Right atrium auricular region (tissue), 2 donors: ENCODE results near the gene CCS. TPM values are rescaled to one million over a fixed set of nuclear protein-coding genes. Genes with fewer than 3 reads are reported as not detected.
A peak's percentile ranks its signal among the peaks of the same experiment; 100 is the strongest.
"Not testable (repeated sequence)": the region's sequence is repeated elsewhere in the genome, so short reads cannot be mapped to it uniquely, and the experiment has no call there.

Experiments
- DNase-seq: peaks from one replicate; pipeline ENCODE4 v3.0.0-alpha.2; 2019; ENCODE audit warnings: low spot score
- H3K27ac ChIP-seq, 2 donors: fragments of 200-600 bp; sonication (generic); 1 replicate in 1 of 2; 2 replicates in 1 of 2; pipeline ENCODE4 v1.5.1; 2016 to 2019
- H3K27me3 ChIP-seq, 2 donors: fragments of 200-600 bp; sonication (generic); one replicate each; pipeline versions ENCODE4 v1.5.1 to v1.6.0; 2017 to 2019
- H3K36me3 ChIP-seq: fragments of 200-600 bp; sonication (generic); one replicate; pipeline ENCODE4 v1.5.1; 2016
- H3K4me1 ChIP-seq, 2 donors: fragments of 200-600 bp; sonication (generic); one replicate each; pipeline versions ENCODE4 v1.5.1 to v1.6.0; 2017 to 2019
- H3K4me3 ChIP-seq, 2 donors: fragments of 200-600 bp; sonication (generic); 1 replicate in 1 of 2; 2 replicates in 1 of 2; pipeline ENCODE4 v1.5.1; 2017 to 2019; ENCODE audit warnings: mild to moderate bottlenecking in 1 of 2, moderate library complexity in 1 of 2
- H3K9me3 ChIP-seq, 2 donors: fragments of 200-600 bp; sonication (generic); one replicate each; pipeline ENCODE4 v1.5.1; 2019
- CTCF ChIP-seq, 2 donors: fragments of 200-600 bp; sonication (generic); IDR thresholded peaks; one replicate each; pipeline ENCODE4 v1.5.1; 2019; ENCODE audit warnings: antibody characterized with exemption in 2 of 2
- total RNA-seq, 2 donors: library from RNA; depleted of rRNA; stranded (reverse); fragments of >200 nt; gene quantifications; one replicate each; pipeline ENCODE4 v1.1.0, GENCODE V29; 2016

CCS gene
- total RNA-seq, 2 donors from 2014 or later: 13.8 to 18.6 TPM

GRCh38 chr11:66638177-66639065 lies 45.4 kb downstream of the CCS start, which contains the start of gene RBM4:
RBM4 (plus strand) TSS chr11:66638703; CDS start chr11:66639712, 1,009 bp downstream.
- Histone ChIP-seq H3K4me3 (peak within 1 kb of the TSS; percentile 73 to 89), H3K27ac (peak within 1 kb of the TSS; percentile 88 to 89), H3K36me3 (peaks cover 23% of the 10 kb centered on the region), H3K27me3 (no peaks in the 10 kb centered on the region), H3K4me1 (peaks cover 5 to 50% of the 10 kb centered on the region in 2 donors), H3K9me3 (no peaks in the 10 kb centered on the region)
- peak; percentile 100 for DNase-seq
- TF ChIP-seq CTCF (IDR thresholded peaks at IDR 0.05): peak in 1 of 2 donors; percentile 31

GRCh38 chr11:66639066-66639813 lies 46.3 kb downstream of the CCS start:
- peaks cover 31% of the 10 kb centered on the region for H3K36me3 ChIP-seq
- H3K4me3 ChIP-seq: peak overlapping the region; percentile 73 to 89
- TF ChIP-seq CTCF (IDR thresholded peaks at IDR 0.05): no peak
- no peaks in the 10 kb centered on the region for H3K9me3 ChIP-seq
- H3K27ac ChIP-seq: peak overlapping the region; percentile 88 to 89
- no peaks in the 10 kb centered on the region for H3K27me3 ChIP-seq
- DNase-seq: no peak
- peaks cover 5 to 58% of the 10 kb centered on the region in 2 donors for H3K4me1 ChIP-seq

- not testable (repeated sequence) for H3K9me3 ChIP-seq, H3K27me3 ChIP-seq, DNase-seq
- Histone ChIP-seq H3K4me1 (peaks cover 5 to 65% of the 10 kb centered on the region in 2 donors), H3K27ac (peak overlapping the region in 1 of 2 donors; percentile 89), H3K36me3 (peaks cover 37% of the 10 kb centered on the region), H3K4me3 (peak overlapping the region; percentile 73 to 89)
These were observed 46.9 kb downstream of the CCS start for GRCh38 chr11:66639814-66640340.

GRCh38 chr11:66641834-66642233 lies 48.8 kb downstream of the CCS start:
- peaks cover 5 to 84% of the 10 kb centered on the region in 2 donors for H3K4me1 ChIP-seq
- no peaks in the 10 kb centered on the region for H3K27me3 ChIP-seq
- no peaks in the 10 kb centered on the region for H3K9me3 ChIP-seq
- H3K36me3 ChIP-seq: peaks cover 57% of the 10 kb centered on the region
- TF ChIP-seq CTCF (IDR thresholded peaks at IDR 0.05): no peak
- H3K27ac ChIP-seq: peak overlapping the region in 1 of 2 donors; percentile 32
- no peak for DNase-seq
- peak overlapping the region; percentile 8 to 17 for H3K4me3 ChIP-seq

GRCh38 chr11:66643745-66644437 lies 50.9 kb downstream of the CCS start:
- H3K36me3 ChIP-seq: peaks cover 73% of the 10 kb centered on the region
- H3K27ac ChIP-seq: no peak overlapping the region
- DNase-seq: no peak
- no peak for TF ChIP-seq CTCF (IDR thresholded peaks at IDR 0.05)
- H3K27me3 ChIP-seq: no peaks in the 10 kb centered on the region
- H3K4me3 ChIP-seq: peak overlapping the region in 1 of 2 donors; percentile 7
- peaks cover 0 to 74% of the 10 kb centered on the region in 2 donors for H3K4me1 ChIP-seq
- no peaks in the 10 kb centered on the region for H3K9me3 ChIP-seq
